Heart left ventricle (tissue), 16 donors: Measurements from ENCODE around the gene SMAD5. TPM values are rescaled to one million over a fixed set of nuclear protein-coding genes. Genes with fewer than 3 reads are reported as not detected.

Experiments
- ATAC-seq, 4 donors: fragments of 200-7000 bp; cut with Tn5 transposase; one replicate each; pipeline ENCODE4 v1.9.1; 2020 to 2022; ENCODE audit warnings: moderate library complexity in 4 of 4, mild to moderate bottlenecking in 3 of 4, moderate number of reproducible peaks in 1 of 4
- DNase-seq, 5 donors: peaks; one replicate each; pipeline ENCODE4 v3.0.0-alpha.2; 2020
- H3K27ac ChIP-seq, 12 donors: fragments of 200-600 bp; sonication (generic) in 4 of 12; one replicate each; pipeline versions ENCODE4 v1.5.0 to v1.8.0; 2016 to 2022; ENCODE audit warnings: mild to moderate bottlenecking in 2 of 12
- H3K27me3 ChIP-seq, 9 donors: fragments of 200-600 bp; sonication (generic) in 2 of 9; one replicate each; pipeline versions ENCODE4 v1.5.1 to v1.8.0; 2016 to 2022; ENCODE audit warnings: mild to moderate bottlenecking in 3 of 9
- H3K36me3 ChIP-seq, 9 donors: fragments of 200-600 bp; sonication (generic) in 2 of 9; one replicate each; pipeline versions ENCODE4 v1.5.0 to v1.8.0; 2018 to 2022; ENCODE audit warnings: mild to moderate bottlenecking in 2 of 9
- H3K4me1 ChIP-seq, 12 donors: fragments of 200-600 bp; sonication (generic) in 4 of 12; one replicate each; pipeline versions ENCODE4 v1.5.0 to v1.8.0; 2016 to 2022; ENCODE audit warnings: mild to moderate bottlenecking in 3 of 12
- H3K4me3 ChIP-seq, 12 donors: fragments of 200-600 bp; sonication (generic) in 4 of 12; one replicate each; pipeline versions ENCODE4 v1.5.0 to v1.8.0; 2017 to 2022; ENCODE audit warnings: mild to moderate bottlenecking in 9 of 12, moderate library complexity in 4 of 12
- H3K9me3 ChIP-seq, 12 donors: fragments of 200-600 bp; sonication (generic) in 4 of 12; one replicate each; pipeline versions ENCODE4 v1.5.0 to v1.8.0; 2016 to 2022; ENCODE audit warnings: mild to moderate bottlenecking in 1 of 12
- POLR2A ChIP-seq, 2 donors: fragments of 450-650 bp; IDR thresholded peaks; one replicate each; pipeline ENCODE4 v1.6.1; 2017; ENCODE audit warnings: antibody characterized with exemption in 2 of 2, mild to moderate bottlenecking in 2 of 2, moderate library complexity in 2 of 2
- WGBS, 4 donors: extraction: QIAGEN DNeasy Blood & Tissue Kit in 2 of 4; methylation state at CpG; one replicate each; pipeline versions ENCODE4 v1.1.5 to v1.1.7; 2013 to 2018; 5-methylcytosine and 5-hydroxymethylcytosine counted together
- intact Hi-C, 10 donors: fragments of 100-400 bp; cut with DNase I; formaldehyde crosslinking; loops; one replicate each; pipeline versions ENCODE4 v1.11.1 to v1.14.2; 2022
- polyA plus RNA-seq, 2 donors: library from polyadenylated mRNA; stranded (reverse); fragments of 200-250 nt; gene quantifications; one replicate each; pipeline ENCODE4 v1.2.3, GENCODE V29; 2013
- total RNA-seq, 9 donors: library from RNA; depleted of rRNA in 2 of 9; stranded (reverse); fragments of >200 nt in 2 of 9; fragmentation: NEBNext Ultra II Directional in 3 of 9; extraction: Animal tissue kit (Norgen Biotek cat#: 25700) in 3 of 9; gene quantifications; one replicate each; pipeline versions ENCODE4 v1.1.0 to v1.2.4, GENCODE V29; 2016 to 2023
- TF ChIP-seq, protein P1 (sequence below), 12 donors: fragments of 200-600 bp; sonication (generic) in 4 of 12; IDR thresholded peaks; one replicate each; pipeline versions ENCODE4 v1.5.0 to v1.8.0; 2018 to 2022; ENCODE audit warnings: antibody characterized with exemption in 12 of 12, mild to moderate bottlenecking in 5 of 12
- donor health status: ischemic (EF 13 %, LVEDD 7.1; RV severe dilation, severe dysfunction).
- donor health status: healthy with polysubstance abuse.
- donor health status: DM: no; HTN: yes; CAD: no.
- donor health status: DM: no; HTN: no; CAD: no.
- donor health status: ischemic (EF 25% LVEDD 6.9; RV normal size, moderate dysfunction).
- donor health status: ischemic (EF 25% LVEDD 5.7; RV mildly dilated, moderate dysfunction).
- donor health status: healthy.
- donor health status: DM: yes; HTN: yes; CAD: no.
- donor health status: ischemic (EF 35%, LVEDD 5.7; RV mildly dilated, moderate dysfunction).
- donor health status: nonischemic (EF 11% LVEDD 7.7; RV severe dilation, severe dysfunction).
- donor health status: DM: yes; HTN: yes; CAD: no.
- donor health status: PGD.
- donor health status: ischemic (EF 29% LVEDD 5.4; RV normal size, mild dysfunction).
- donor health status: nonischemic (EF 23%, LVEDD 6.1; RV moderate dilation, normal function).

Gene SMAD5
- total and polyA plus RNA-seq, 11 donors, result 6.9 to 53.3 (median 35.7) TPM

DNA sequence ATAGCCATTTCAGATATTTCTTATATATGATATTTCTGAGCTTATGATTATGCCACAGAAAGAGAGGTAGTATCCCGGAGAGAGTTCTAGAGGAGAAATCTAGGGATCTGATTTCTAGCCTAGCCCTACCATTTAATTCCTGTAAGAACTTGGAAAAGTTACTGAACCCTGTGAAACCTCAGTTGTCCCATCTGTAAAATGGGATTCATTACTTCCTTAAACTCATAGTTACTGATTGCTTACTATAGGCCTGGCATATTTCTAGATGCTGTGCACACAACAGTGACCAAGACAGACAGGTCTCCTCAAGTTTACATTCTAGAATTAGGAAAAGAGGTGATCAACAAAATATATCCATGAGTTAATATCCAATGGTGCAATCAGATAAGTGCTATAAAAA is 30.8 kb upstream of the SMAD5 start:
- TF ChIP-seq, protein P1, sequence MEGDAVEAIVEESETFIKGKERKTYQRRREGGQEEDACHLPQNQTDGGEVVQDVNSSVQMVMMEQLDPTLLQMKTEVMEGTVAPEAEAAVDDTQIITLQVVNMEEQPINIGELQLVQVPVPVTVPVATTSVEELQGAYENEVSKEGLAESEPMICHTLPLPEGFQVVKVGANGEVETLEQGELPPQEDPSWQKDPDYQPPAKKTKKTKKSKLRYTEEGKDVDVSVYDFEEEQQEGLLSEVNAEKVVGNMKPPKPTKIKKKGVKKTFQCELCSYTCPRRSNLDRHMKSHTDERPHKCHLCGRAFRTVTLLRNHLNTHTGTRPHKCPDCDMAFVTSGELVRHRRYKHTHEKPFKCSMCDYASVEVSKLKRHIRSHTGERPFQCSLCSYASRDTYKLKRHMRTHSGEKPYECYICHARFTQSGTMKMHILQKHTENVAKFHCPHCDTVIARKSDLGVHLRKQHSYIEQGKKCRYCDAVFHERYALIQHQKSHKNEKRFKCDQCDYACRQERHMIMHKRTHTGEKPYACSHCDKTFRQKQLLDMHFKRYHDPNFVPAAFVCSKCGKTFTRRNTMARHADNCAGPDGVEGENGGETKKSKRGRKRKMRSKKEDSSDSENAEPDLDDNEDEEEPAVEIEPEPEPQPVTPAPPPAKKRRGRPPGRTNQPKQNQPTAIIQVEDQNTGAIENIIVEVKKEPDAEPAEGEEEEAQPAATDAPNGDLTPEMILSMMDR (IDR thresholded peaks at IDR 0.05), result no peak
- no peak for TF ChIP-seq POLR2A (IDR thresholded peaks at IDR 0.05)
- DNase-seq, result no peak
- no peak overlapping the region for H3K4me3 ChIP-seq
- intact Hi-C loops, result no loop called here
- H3K36me3 ChIP-seq, result no peaks in the 10 kb centered on the region
- ATAC-seq, result no peak
- peaks cover 0 to 11% (median 0%) of the 10 kb centered on the region in 12 donors for H3K4me1 ChIP-seq
- H3K27ac ChIP-seq, result no peak overlapping the region
- WGBS, 4 donors, result 94 to 100% (median 96%) methylated on average over 1 of the region's 1 CpG
- no peaks in the 10 kb centered on the region for H3K9me3 ChIP-seq
- H3K27me3 ChIP-seq, result no peaks in the 10 kb centered on the region

DNA sequence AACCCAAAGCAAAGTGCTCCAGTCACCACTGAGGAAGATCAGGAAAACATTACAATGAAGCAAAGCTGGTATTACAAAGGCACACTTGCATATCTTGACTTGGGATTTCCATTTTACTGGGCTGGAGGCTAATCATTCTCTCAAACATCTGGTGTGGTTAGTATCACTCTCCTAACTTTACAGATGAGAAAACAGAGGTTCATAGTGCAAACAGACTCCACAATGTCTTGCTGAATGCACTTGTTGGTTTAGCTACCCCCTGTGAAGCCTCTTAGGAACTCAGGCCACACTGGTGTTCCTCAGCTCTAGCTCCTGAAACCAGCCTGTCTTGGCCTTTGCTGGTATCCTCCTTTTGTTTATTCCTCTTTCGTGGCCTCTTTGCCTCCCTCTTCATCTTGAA is 29.5 kb upstream of the SMAD5 start:
- Histone ChIP-seq H3K27ac (no peak overlapping the region), H3K4me1 (peaks cover 0 to 11% (median 0%) of the 10 kb centered on the region in 12 donors), H3K27me3 (no peaks in the 10 kb centered on the region), H3K36me3 (no peaks in the 10 kb centered on the region), H3K9me3 (no peaks in the 10 kb centered on the region), H3K4me3 (no peak overlapping the region)
- intact Hi-C loops, result no loop called here
- 92 to 100% (median 95%) methylated on average over 1 of the region's 1 CpG for WGBS, 4 donors
- TF ChIP-seq, protein P1 (IDR thresholded peaks at IDR 0.05), result no peak
- TF ChIP-seq POLR2A (IDR thresholded peaks at IDR 0.05), result no peak
- ATAC-seq (no peak), DNase-seq (no peak)

DNA sequence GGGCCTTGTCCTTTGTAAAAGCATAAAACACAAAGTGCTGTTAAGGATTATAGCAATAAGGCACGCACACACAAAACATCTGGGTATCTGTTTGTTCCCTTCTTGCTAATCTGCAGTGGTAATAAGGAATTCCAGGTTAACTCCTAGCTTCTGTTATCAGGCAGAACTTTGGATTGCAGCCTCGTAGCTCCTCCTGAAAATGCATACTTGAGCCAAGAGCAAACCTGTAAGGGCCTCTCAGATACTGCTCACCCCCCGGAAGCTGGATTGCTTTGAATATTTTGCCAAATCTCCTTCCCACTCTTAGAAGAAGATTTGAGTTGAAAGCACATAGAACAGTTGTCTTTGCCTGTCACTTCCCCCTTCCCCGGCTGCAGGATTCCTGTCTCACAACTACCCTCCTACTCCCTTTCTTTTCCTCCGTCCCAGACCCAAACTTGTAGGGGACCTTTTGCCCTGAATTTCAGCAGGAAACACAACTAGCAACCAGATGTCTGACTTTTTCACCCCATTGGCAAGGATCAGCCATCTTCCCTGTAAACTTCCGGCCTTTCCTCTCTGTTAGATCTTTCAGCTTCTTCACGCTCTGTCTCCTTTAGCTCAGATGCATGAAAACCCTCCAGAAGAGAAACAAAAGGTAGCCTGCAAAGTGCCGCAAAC is 28.2 kb upstream of the SMAD5 start:
- H3K4me1 ChIP-seq, result peaks cover 0 to 11% (median 0%) of the 10 kb centered on the region in 12 donors
- DNase-seq, result peak in 1 of 5 donors; percentile 23
- H3K4me3 ChIP-seq, result no peak overlapping the region
- no peaks in the 10 kb centered on the region for H3K9me3 ChIP-seq
- no peaks in the 10 kb centered on the region for H3K27me3 ChIP-seq
- 48 to 53% (median 51%) methylated on average over 8 of the region's 8 CpGs for WGBS, 4 donors
- intact Hi-C loops, result no loop called here
- no peak for TF ChIP-seq POLR2A (IDR thresholded peaks at IDR 0.05)
- TF ChIP-seq, protein P1 (IDR thresholded peaks at IDR 0.05), result no peak
- H3K27ac ChIP-seq, result peak overlapping the region in 3 of 12 donors; percentile 1 to 15 (median 9)
- no peak for ATAC-seq
- H3K36me3 ChIP-seq, result no peaks in the 10 kb centered on the region

DNA sequence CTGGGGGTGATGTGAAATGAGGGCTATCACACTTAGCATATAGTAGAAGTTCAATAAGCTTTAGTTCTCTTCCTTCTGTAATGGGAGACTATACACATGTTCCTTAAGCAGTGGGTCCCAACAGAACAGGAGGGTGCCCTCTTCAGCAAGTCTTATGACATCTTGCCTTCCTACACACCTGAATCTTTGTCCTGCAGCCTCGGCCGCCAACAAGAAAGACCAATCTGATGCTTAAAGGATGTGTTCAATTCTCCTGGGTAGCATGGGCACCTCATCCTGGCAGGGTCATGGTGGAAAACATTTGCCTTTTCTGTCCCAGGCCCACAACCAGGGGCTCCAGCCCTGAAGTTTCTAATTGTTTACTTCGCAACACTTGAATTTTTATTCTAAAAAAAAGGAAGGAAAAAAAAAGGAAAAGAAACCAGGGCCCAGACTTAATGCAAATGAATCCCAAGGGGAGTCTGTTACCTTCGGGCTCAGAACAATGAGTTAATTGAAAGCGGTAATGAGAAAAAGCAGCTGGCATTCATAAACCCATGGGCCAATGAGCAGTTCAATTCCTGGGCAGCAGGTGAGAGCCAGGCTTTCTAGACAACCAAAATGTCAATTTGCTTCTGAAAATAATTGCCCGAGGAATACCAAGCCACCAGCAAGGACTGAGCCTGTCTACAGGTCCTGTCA is 26.2 kb upstream of the SMAD5 start:
- intact Hi-C loops, result no loop called here
- no peak for ATAC-seq

More for the DNA sequence above, 26.2 kb upstream of the SMAD5 start:
- no peak overlapping the region for H3K27ac ChIP-seq
- no peaks in the 10 kb centered on the region for H3K9me3 ChIP-seq
- H3K36me3 ChIP-seq, result no peaks in the 10 kb centered on the region
- no peak for TF ChIP-seq POLR2A (IDR thresholded peaks at IDR 0.05)
- TF ChIP-seq, protein P1 (IDR thresholded peaks at IDR 0.05), result no peak
- no peak for DNase-seq
- no peak overlapping the region for H3K4me3 ChIP-seq
- H3K4me1 ChIP-seq, result peaks cover 0 to 11% (median 0%) of the 10 kb centered on the region in 12 donors
- WGBS, 4 donors, result 79 to 87% (median 84%) methylated on average over 6 of the region's 6 CpGs
- H3K27me3 ChIP-seq, result no peaks in the 10 kb centered on the region
